ENCODE data around the gene CERS6. TPM values are rescaled to one million over a fixed set of nuclear protein-coding genes. Genes with fewer than 3 reads are reported as not detected.

The CERS6 gene
- total and polyA plus RNA-seq, 2 experiments from 2014 or later, result 7.4 to 35.0 TPM

GRCh38 chr2:168684921-168685599, 229.0 kb downstream of the CERS6 start:
- no peak overlapping the region for H3K4me2 ChIP-seq

More at GRCh38 chr2:168684921-168685599, 229.0 kb downstream of the CERS6 start:
- Mint-ChIP-seq H3K4me1 (peaks cover 29% of the 10 kb centered on the region), H3K27ac (no peak overlapping the region), H3K9me3 (no peaks in the 10 kb centered on the region), H3K27me3 (ENCODE audit: insufficient read depth, low read depth, poor library complexity) (peaks cover 2% of the 10 kb centered on the region), H3K4me3 (no peak overlapping the region), H3K36me3 (ENCODE audit: low read depth) (no peaks in the 10 kb centered on the region)
- TF ChIP-seq REST (IDR thresholded peaks at IDR 0.05; ENCODE audit: unreplicated experiment), result no peak
- no peak for TF ChIP-seq JUNB (IDR thresholded peaks at IDR 0.05; ENCODE audit: unreplicated experiment)
- no peak for TF ChIP-seq CREB1 (CRISPR knock-in tag; IDR thresholded peaks at IDR 0.05; ENCODE audit: low read depth)
- no peak for TF ChIP-seq ZNF462 (CRISPR knock-in tag; IDR thresholded peaks at IDR 0.05)
- TF ChIP-seq ZNF331 (CRISPR knock-in tag; IDR thresholded peaks at IDR 0.05; ENCODE audit: low read depth), result no peak
- TF ChIP-seq STAT1 (IDR thresholded peaks at IDR 0.05; ENCODE audit: unreplicated experiment), result no peak
- TF ChIP-seq NANOG (IDR thresholded peaks at IDR 0.05; ENCODE audit: borderline replicate concordance), result no peak
- no peak for TF ChIP-seq CTCF (conservative IDR thresholded peaks at IDR 0.05; ENCODE audit: low read depth in 2 of 2)
- no peak overlapping the region for H3K27ac ChIP-seq (ENCODE audit: low read depth)
- no peaks in the 10 kb centered on the region for H3K9me2 ChIP-seq (ENCODE audit: insufficient read depth)
- no peaks in the 10 kb centered on the region for H4K20me1 ChIP-seq (replicated peaks; ENCODE audit: insufficient read depth)
- H3K36me3 ChIP-seq (ENCODE audit: insufficient read depth), result no peaks in the 10 kb centered on the region
- H3K27me3 ChIP-seq (ENCODE audit: insufficient read depth), result no peaks in the 10 kb centered on the region
- H2AFZ ChIP-seq, result no peak overlapping the region
- DNase-seq (ENCODE audit: low spot score) (no peak), ATAC-seq (no peak)
- no peaks in the 10 kb centered on the region for H3F3A ChIP-seq (replicated peaks; ENCODE audit: low read depth)
- peaks cover 5% of the 10 kb centered on the region; the same call in 1 of the 2 replicates for H3K4me1 ChIP-seq (ENCODE audit: insufficient read depth)
- H3K4me3 ChIP-seq, result no peak overlapping the region
- H3K79me2 ChIP-seq (replicated peaks; ENCODE audit: insufficient read depth), result no peaks in the 10 kb centered on the region
